Activated T-cell treated with anti-CD3 and anti-CD28 coated beads for 4 hours (primary cell): ENCODE results near the gene ETV3.
"Not testable (repeated sequence)": the region's sequence is repeated elsewhere in the genome, so short reads cannot be mapped to it uniquely, and the experiment has no call there.

Experiments used
- DNase-seq: peaks from one replicate; pipeline ENCODE4 v3.0.0-alpha.2; 2020

The ETV3 gene

GRCh38 chr1:157138220-157139051 is at the start of gene ETV3:
TSS of gene ETV3 (minus strand) at chr1:157138395. CDS start at chr1:157136352, 2,043 bp downstream.
- DNase-seq: peak; percentile 73

- DNase-seq: no peak
Observed at GRCh38 chr1:157186281-157186992, 48.2 kb upstream of the ETV3 start.

GRCh38 chr1:157183870-157184269 is 45.7 kb upstream of the ETV3 start:
- no peak for DNase-seq

GRCh38 chr1:157182371-157182770 is 44.2 kb upstream of the ETV3 start:
- not testable (repeated sequence) for DNase-seq

- DNase-seq: no peak
Observed at GRCh38 chr1:157181790-157182189, 43.6 kb upstream of the ETV3 start.

- no peak for DNase-seq
Observed at GRCh38 chr1:157181258-157181657, 43.1 kb upstream of the ETV3 start.

- no peak for DNase-seq
Observed at GRCh38 chr1:157178490-157178889, 40.3 kb upstream of the ETV3 start.

GRCh38 chr1:157177733-157178394 is 39.7 kb upstream of the ETV3 start:
- DNase-seq: no peak

- no peak for DNase-seq
Observed at GRCh38 chr1:157176591-157177121, 38.5 kb upstream of the ETV3 start.

GRCh38 chr1:157176016-157176415 is 37.8 kb upstream of the ETV3 start:
- DNase-seq: no peak

- no peak for DNase-seq
Observed at GRCh38 chr1:157173900-157174410, 35.8 kb upstream of the ETV3 start.

- not testable (repeated sequence) for DNase-seq
Observed at GRCh38 chr1:157173241-157173640, 35.0 kb upstream of the ETV3 start.

- DNase-seq: not testable (repeated sequence)
Observed at GRCh38 chr1:157172591-157172990, 34.4 kb upstream of the ETV3 start.

GRCh38 chr1:157171903-157172503 is 33.8 kb upstream of the ETV3 start:
- DNase-seq: not testable (repeated sequence)

- no peak for DNase-seq
Observed at GRCh38 chr1:157170677-157171515, 32.7 kb upstream of the ETV3 start.

GRCh38 chr1:157168015-157168414 is 29.8 kb upstream of the ETV3 start:
- DNase-seq: no peak

GRCh38 chr1:157167437-157167836 is 29.2 kb upstream of the ETV3 start:
- DNase-seq: no peak

- no peak for DNase-seq
Observed at GRCh38 chr1:157166590-157166989, 28.4 kb upstream of the ETV3 start.

GRCh38 chr1:157163273-157164127 is 25.3 kb upstream of the ETV3 start:
- DNase-seq: peak; percentile 67

- no peak for DNase-seq
Observed at GRCh38 chr1:157162345-157162744, 24.1 kb upstream of the ETV3 start.

GRCh38 chr1:157161901-157162300 is 23.7 kb upstream of the ETV3 start:
- no peak for DNase-seq
